Heart right ventricle (tissue), 16 donors: ENCODE results near the gene EXTL2. TPM values are rescaled to one million over a fixed set of nuclear protein-coding genes. Genes with fewer than 3 reads are reported as not detected.
A peak's percentile ranks its signal among the peaks of the same experiment; 100 is the strongest.

ENCODE experiments used
- ATAC-seq, 8 donors: fragments of 200-7000 bp; cut with Tn5 transposase; one replicate each; pipeline ENCODE4 v1.9.1; 2020; ENCODE audit warnings: mild to moderate bottlenecking in 8 of 8, moderate library complexity in 8 of 8, moderate number of reproducible peaks in 1 of 8
- DNase-seq, 2 donors: peaks; one replicate each; pipeline ENCODE4 v3.0.0-alpha.2; 2020
- H3K27ac ChIP-seq, 10 donors: fragments of 200-600 bp; sonication (generic) in 2 of 10; one replicate each; pipeline versions ENCODE4 v1.5.0 to v1.8.0; 2020 to 2022; ENCODE audit warnings: mild to moderate bottlenecking in 3 of 10
- H3K27me3 ChIP-seq, 7 donors: fragments of 200-600 bp; one replicate each; pipeline ENCODE4 v1.8.0; 2021 to 2022; ENCODE audit warnings: mild to moderate bottlenecking in 2 of 7
- H3K36me3 ChIP-seq, 9 donors: fragments of 200-600 bp; sonication (generic) in 1 of 9; one replicate each; pipeline versions ENCODE4 v1.5.0 to v1.8.0; 2020 to 2022; ENCODE audit warnings: mild to moderate bottlenecking in 2 of 9
- H3K4me1 ChIP-seq, 9 donors: fragments of 200-600 bp; sonication (generic) in 1 of 9; one replicate each; pipeline versions ENCODE4 v1.5.0 to v1.8.0; 2020 to 2022; ENCODE audit warnings: mild to moderate bottlenecking in 4 of 9
- H3K4me3 ChIP-seq, 10 donors: fragments of 200-600 bp; sonication (generic) in 2 of 10; one replicate each; pipeline versions ENCODE4 v1.5.0 to v1.8.0; 2020 to 2022; ENCODE audit warnings: mild to moderate bottlenecking in 7 of 10, moderate library complexity in 2 of 10
- H3K9me3 ChIP-seq, 11 donors: fragments of 200-600 bp in 10 of 11; sonication (generic) in 2 of 11; one replicate each; pipeline versions ENCODE4 v1.5.0 to v1.8.0; 2013 to 2022; ENCODE audit warnings: mild to moderate bottlenecking in 2 of 11, control low read depth in 1 of 11, moderate library complexity in 1 of 11
- WGBS, 2 donors: extraction: QIAGEN DNeasy Blood & Tissue Kit; methylation state at CpG; one replicate each; pipeline ENCODE4 v1.1.7; 2013; ENCODE audit warnings: inconsistent platforms in 1 of 2; 5-methylcytosine and 5-hydroxymethylcytosine counted together
- intact Hi-C, 10 donors: fragments of 100-400 bp; cut with DNase I; formaldehyde crosslinking; loops; one replicate each; pipeline versions ENCODE4 v1.11.1 to v1.14.2; 2022
- polyA plus RNA-seq, 2 donors: library from polyadenylated mRNA; stranded (reverse); fragments of 200-250 nt; gene quantifications; one replicate each; pipeline ENCODE4 v1.2.3, GENCODE V29; 2013
- total RNA-seq, 10 donors: library from RNA; stranded (reverse); fragmentation: NEBNext Ultra II Directional in 3 of 10; extraction: Animal tissue kit (Norgen Biotek cat#: 25700) in 3 of 10; gene quantifications; one replicate each; pipeline versions ENCODE4 v1.2.1 to v1.2.4, GENCODE V29; 2021 to 2023
- TF ChIP-seq, protein P1 (sequence below), 9 donors: fragments of 200-600 bp; sonication (generic) in 2 of 9; IDR thresholded peaks; one replicate each; pipeline versions ENCODE4 v1.5.0 to v1.8.0; 2021 to 2022; ENCODE audit warnings: antibody characterized with exemption in 9 of 9, mild to moderate bottlenecking in 5 of 9, moderate library complexity in 1 of 9
- donor health status: Arrhythmogenic right ventricular cardiomyopathy.
- donor health status: ischemic (EF 13 %, LVEDD 7.1; RV severe dilation, severe dysfunction).
- donor health status: healthy with polysubstance abuse.
- donor health status: DM: no; HTN: yes; CAD: no.
- donor health status: DM: no; HTN: no; CAD: no.
- donor health status: ischemic (EF 25% LVEDD 6.9; RV normal size, moderate dysfunction).
- donor health status: ischemic (EF 25% LVEDD 5.7; RV mildly dilated, moderate dysfunction).
- donor health status: healthy.
- donor health status: DM: yes; HTN: yes; CAD: no.
- donor health status: Ischemic cardiomyopathy.
- donor health status: ischemic (EF 35%, LVEDD 5.7; RV mildly dilated, moderate dysfunction).
- donor health status: nonischemic (EF 11% LVEDD 7.7; RV severe dilation, severe dysfunction).
- donor health status: DM: yes; HTN: yes; CAD: no.
- donor health status: PGD.
- donor health status: ischemic (EF 29% LVEDD 5.4; RV normal size, mild dysfunction).
- donor health status: nonischemic (EF 23%, LVEDD 6.1; RV moderate dilation, normal function).

The EXTL2 gene
- total and polyA plus RNA-seq, 12 donors, result 5.0 to 12.0 (median 8.2) TPM

DNA sequence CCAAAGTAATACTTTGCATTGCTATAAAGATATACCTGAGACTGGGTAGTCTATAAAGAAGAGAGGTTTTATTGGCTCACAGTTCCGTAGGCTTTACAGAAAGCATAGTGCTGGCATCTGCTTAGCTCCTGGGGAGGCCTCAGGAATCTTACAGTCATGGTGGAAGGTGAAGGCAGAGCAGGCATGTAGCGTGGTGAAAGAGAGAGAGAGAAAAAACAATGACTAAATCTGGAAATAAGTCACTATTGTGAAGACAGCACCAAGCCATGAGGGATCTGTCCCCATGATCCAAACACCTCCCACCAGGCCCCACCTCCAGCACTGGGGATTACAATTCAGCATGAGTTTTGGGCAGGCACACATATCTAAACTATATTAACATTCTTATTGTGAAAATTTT is 31.6 kb upstream of the EXTL2 start:
- DNase-seq (no peak), ATAC-seq (no peak)
- no peak overlapping the region for H3K4me3 ChIP-seq
- H3K36me3 ChIP-seq, result peaks cover 0 to 70% (median 4%) of the 10 kb centered on the region in 9 donors
- 96 to 97% methylated on average over 2 of the region's 2 CpGs for WGBS, 2 donors
- no peaks in the 10 kb centered on the region for H3K27me3 ChIP-seq
- H3K4me1 ChIP-seq, result peaks cover 0 to 13% (median 0%) of the 10 kb centered on the region in 9 donors
- TF ChIP-seq, protein P1, sequence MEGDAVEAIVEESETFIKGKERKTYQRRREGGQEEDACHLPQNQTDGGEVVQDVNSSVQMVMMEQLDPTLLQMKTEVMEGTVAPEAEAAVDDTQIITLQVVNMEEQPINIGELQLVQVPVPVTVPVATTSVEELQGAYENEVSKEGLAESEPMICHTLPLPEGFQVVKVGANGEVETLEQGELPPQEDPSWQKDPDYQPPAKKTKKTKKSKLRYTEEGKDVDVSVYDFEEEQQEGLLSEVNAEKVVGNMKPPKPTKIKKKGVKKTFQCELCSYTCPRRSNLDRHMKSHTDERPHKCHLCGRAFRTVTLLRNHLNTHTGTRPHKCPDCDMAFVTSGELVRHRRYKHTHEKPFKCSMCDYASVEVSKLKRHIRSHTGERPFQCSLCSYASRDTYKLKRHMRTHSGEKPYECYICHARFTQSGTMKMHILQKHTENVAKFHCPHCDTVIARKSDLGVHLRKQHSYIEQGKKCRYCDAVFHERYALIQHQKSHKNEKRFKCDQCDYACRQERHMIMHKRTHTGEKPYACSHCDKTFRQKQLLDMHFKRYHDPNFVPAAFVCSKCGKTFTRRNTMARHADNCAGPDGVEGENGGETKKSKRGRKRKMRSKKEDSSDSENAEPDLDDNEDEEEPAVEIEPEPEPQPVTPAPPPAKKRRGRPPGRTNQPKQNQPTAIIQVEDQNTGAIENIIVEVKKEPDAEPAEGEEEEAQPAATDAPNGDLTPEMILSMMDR (IDR thresholded peaks at IDR 0.05), result no peak
- intact Hi-C loops, result loop anchor here in 6 of 10 donors (5.0 to 10.0 kb wide), 5 partner anchors 99 to 429 kb away; partner anchors contain the start of genes DPH5 (in 1 of the 6) and S1PR1 (in 1 of the 6)
- peak overlapping the region in 1 of 10 donors; percentile 66 for H3K27ac ChIP-seq
- H3K9me3 ChIP-seq, result no peaks in the 10 kb centered on the region

DNA sequence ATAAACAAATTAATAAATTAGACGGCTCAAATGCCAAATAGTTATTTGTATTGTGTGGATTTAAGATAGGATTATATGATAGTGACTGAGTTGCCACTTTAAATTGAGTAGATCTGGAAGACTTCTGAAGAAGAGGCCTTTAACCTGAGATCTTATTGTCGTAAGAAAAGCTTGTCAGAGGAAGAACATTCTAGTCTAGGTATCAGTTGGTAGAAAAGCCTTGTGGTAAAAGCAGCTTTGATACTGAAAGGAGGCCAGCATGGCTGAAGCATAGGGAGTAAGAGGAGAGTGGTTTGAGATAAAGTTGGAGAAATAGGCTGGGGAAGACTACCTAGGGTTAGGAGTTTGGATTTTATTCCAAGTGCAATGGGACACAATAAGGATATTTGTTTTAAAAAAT is 30.3 kb upstream of the EXTL2 start:
- ATAC-seq, result no peak
- intact Hi-C loops, result loop anchor here (5.0 to 10.0 kb wide), 9 partner anchors 100 to 432 kb away; partner anchors contain the start of genes S1PR1 (in 5 of the 10) and DPH5 (in 1 of the 10)
- H3K27ac ChIP-seq, result peak overlapping the region in 1 of 10 donors; percentile 21
- H3K36me3 ChIP-seq, result peaks cover 0 to 63% (median 4%) of the 10 kb centered on the region in 9 donors
- DNase-seq, result no peak
- no peaks in the 10 kb centered on the region for H3K27me3 ChIP-seq
- no peaks in the 10 kb centered on the region for H3K9me3 ChIP-seq
- H3K4me3 ChIP-seq, result no peak overlapping the region
- peaks cover 0 to 3% (median 0%) of the 10 kb centered on the region in 9 donors for H3K4me1 ChIP-seq
- TF ChIP-seq, protein P1 (IDR thresholded peaks at IDR 0.05), result no peak
- 84 to 89% methylated on average over 2 of the region's 2 CpGs for WGBS, 2 donors

DNA sequence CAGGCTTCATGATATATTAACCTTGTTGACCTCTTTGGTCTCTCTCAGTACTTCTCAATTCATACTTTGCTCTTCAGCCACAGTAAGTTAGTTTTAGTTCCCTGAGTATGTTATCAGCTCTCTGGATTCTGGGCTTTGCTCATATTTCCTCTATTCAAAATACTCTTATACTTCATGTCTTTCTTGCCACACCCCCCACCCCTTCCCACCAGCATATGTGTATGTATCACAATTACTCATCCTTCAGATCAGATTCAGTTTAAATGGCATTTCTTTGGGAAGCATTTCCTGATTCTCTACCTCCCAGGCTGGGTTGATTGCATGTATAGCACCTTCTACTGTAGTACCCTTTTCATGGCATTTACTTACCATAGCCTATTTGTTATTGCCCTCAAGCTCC is 29.6 kb upstream of the EXTL2 start:
- ATAC-seq, result no peak
- no peak for DNase-seq
- intact Hi-C loops, result loop anchor here in 9 of 10 donors (5.0 to 10.0 kb wide), 9 partner anchors 101 to 433 kb away; partner anchors contain the start of genes S1PR1 (in 5 of the 9) and DPH5 (in 1 of the 9)
- TF ChIP-seq, protein P1 (IDR thresholded peaks at IDR 0.05), result no peak
- Histone ChIP-seq H3K27me3 (no peaks in the 10 kb centered on the region), H3K4me3 (no peak overlapping the region), H3K27ac (no peak overlapping the region), H3K9me3 (no peaks in the 10 kb centered on the region), H3K4me1 (peaks cover 0 to 3% (median 0%) of the 10 kb centered on the region in 9 donors), H3K36me3 (peaks cover 0 to 69% (median 4%) of the 10 kb centered on the region in 9 donors)

DNA sequence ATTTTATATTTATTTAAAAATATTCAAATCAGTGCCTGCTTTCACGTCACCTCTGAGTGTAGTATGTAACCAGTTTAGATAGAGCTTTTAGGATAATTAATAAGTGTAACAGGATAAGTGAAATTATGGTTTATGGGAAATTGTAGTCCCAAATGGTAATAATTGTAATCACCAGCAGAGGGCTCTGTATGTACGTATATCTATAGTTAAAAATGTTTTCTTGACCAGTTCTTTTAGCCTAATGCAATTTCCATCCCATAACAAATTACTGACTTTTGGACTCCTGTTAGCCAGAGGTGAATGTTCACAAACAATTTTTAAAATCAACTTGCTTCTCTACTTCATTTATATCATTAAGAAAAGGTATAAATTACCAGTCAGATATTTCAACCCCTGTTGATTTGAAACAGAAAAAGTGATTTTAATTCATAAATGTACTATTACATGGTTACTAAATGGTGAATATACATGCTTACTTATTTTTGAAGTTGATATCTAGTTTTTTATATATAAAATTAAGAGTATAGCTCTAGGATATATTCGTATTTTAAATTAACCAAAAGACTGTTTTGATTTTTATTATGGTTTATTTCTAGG is 26.6 kb upstream of the EXTL2 start:
- H3K4me3 ChIP-seq, result no peak overlapping the region
- intact Hi-C loops, result loop anchor here in 9 of 10 donors (2.0 to 10.0 kb wide), 12 partner anchors 104 to 436 kb away; partner anchors contain the start of genes S1PR1 (in 5 of the 9) and DPH5 (in 1 of the 9)
- peaks cover 0 to 3% (median 0%) of the 10 kb centered on the region in 9 donors for H3K4me1 ChIP-seq
- H3K9me3 ChIP-seq, result no peaks in the 10 kb centered on the region
- H3K27me3 ChIP-seq, result no peaks in the 10 kb centered on the region
- H3K27ac ChIP-seq, result no peak overlapping the region
- peak in 1 of 2 donors; percentile 11 for DNase-seq
- ATAC-seq, result no peak
- TF ChIP-seq, protein P1 (IDR thresholded peaks at IDR 0.05), result peak; percentile 30 to 82 (median 77)
- WGBS, 2 donors, result 46% methylated on average over 3 of the region's 3 CpGs
- peaks cover 0 to 86% (median 4%) of the 10 kb centered on the region in 9 donors for H3K36me3 ChIP-seq
